IMR-90 (cell line): Measurements from ENCODE around the gene GARNL3. TPM values are rescaled to one million over a fixed set of nuclear protein-coding genes. Genes with fewer than 3 reads are reported as not detected.

Experiments used
- ATAC-seq: fragments of 200-7000 bp; cut with Tn5 transposase; 2 replicates; pipeline ENCODE4 v1.9.1; 2020; ENCODE audit warnings: low read depth, mild to moderate bottlenecking, moderate library complexity
- BruUV-seq: library from RNA; stranded (reverse); fragments of 400-500 nt; replicated peaks from 2 replicates; lab custom pipeline; 2021; lab: Mats Ljungman, UMichigan
- CTCF ChIA-PET: fragments of 300-600 bp; formaldehyde crosslinking; extraction: SDS; loops from one replicate; lab custom pipeline; 2021; ENCODE audit warnings: antibody characterized with exemption; lab: Yijun Ruan, JAX
- POLR2A ChIA-PET: fragments of 300-600 bp; sonication (Branson Sonifier 250); formaldehyde crosslinking; loops from one replicate; lab custom pipeline; 2022; ENCODE audit warnings: antibody characterized with exemption; ENCODE audit not compliant: unreplicated experiment; lab: Charles Lee
- DNase-seq: peaks from one replicate; pipeline ENCODE4 v3.0.0; 2013
- H2AFZ ChIP-seq: replicated peaks from 2 replicates; pipeline ENCODE3; 2013; ENCODE audit warnings: low read length, mild to moderate bottlenecking; ENCODE audit not compliant: poor library complexity
- H2AK5ac ChIP-seq: 2 replicates; pipeline ENCODE4 v1.6.1; 2013; ENCODE audit warnings: low read depth, low read length, inconsistent platforms
- H2AK9ac ChIP-seq: replicated peaks from 2 replicates; pipeline ENCODE3; 2013; ENCODE audit warnings: mild to moderate bottlenecking, low read depth, low read length, moderate library complexity; ENCODE audit not compliant: poor library complexity
- H2BK120ac ChIP-seq: 2 replicates; pipeline ENCODE4 v1.6.1; 2013; ENCODE audit warnings: low read depth, low read length, inconsistent platforms
- H2BK15ac ChIP-seq: 3 replicates; pipeline ENCODE4 v1.6.1; 2013; ENCODE audit warnings: low read depth, low read length, inconsistent platforms
- H2BK20ac ChIP-seq: 2 replicates; pipeline ENCODE4 v1.6.1; 2013; ENCODE audit warnings: low read depth, mild to moderate bottlenecking, inconsistent platforms, low read length, moderate library complexity
- H2BK5ac ChIP-seq: 2 replicates; pipeline ENCODE4 v1.6.1; 2013; ENCODE audit warnings: mild to moderate bottlenecking, low read depth, low read length, inconsistent platforms; ENCODE audit not compliant: poor library complexity, severe bottlenecking
- H3K14ac ChIP-seq: replicated peaks from 2 replicates; pipeline ENCODE4 v1.6.1; 2013; ENCODE audit warnings: low read depth, low read length, inconsistent platforms
- H3K18ac ChIP-seq: 2 replicates; pipeline ENCODE4 v1.6.1; 2013; ENCODE audit warnings: low read depth, low read length, control low read depth
- H3K23ac ChIP-seq: 2 replicates; pipeline ENCODE4 v1.6.1; 2013; ENCODE audit warnings: low read depth, low read length, inconsistent platforms
- H3K27ac ChIP-seq: 2 replicates; pipeline ENCODE4 v1.5.1; 2013; ENCODE audit warnings: mild to moderate bottlenecking, control low read depth, low read length; ENCODE audit not compliant: insufficient read depth
- H3K27me3 ChIP-seq: 2 replicates; pipeline ENCODE4 v1.6.1; 2013; ENCODE audit warnings: low read length; ENCODE audit not compliant: control insufficient read depth, insufficient read depth
- H3K36me3 ChIP-seq: 2 replicates; pipeline ENCODE4 v1.6.1; 2013; ENCODE audit warnings: low read length, mixed read lengths; ENCODE audit not compliant: control insufficient read depth, insufficient read depth
- H3K4ac ChIP-seq: 2 replicates; pipeline ENCODE4 v1.6.1; 2013; ENCODE audit warnings: low read depth, low read length, inconsistent platforms
- H3K4me1 ChIP-seq: 2 replicates; pipeline ENCODE4 v1.6.1; 2013; ENCODE audit warnings: low read length, mixed read lengths; ENCODE audit not compliant: control insufficient read depth, insufficient read depth
- H3K4me2 ChIP-seq: 2 replicates; pipeline ENCODE4 v1.6.1; 2013; ENCODE audit warnings: low read depth, mild to moderate bottlenecking, control low read depth, low read length, moderate library complexity
- H3K4me3 ChIP-seq: 2 replicates; pipeline ENCODE4 v1.5.1; 2013; ENCODE audit warnings: low read depth, mild to moderate bottlenecking, control low read depth, low read length, moderate library complexity; ENCODE audit not compliant: insufficient read depth
- H3K56ac ChIP-seq: 2 replicates; pipeline ENCODE4 v1.6.1; 2013; ENCODE audit warnings: low read length, inconsistent platforms; ENCODE audit not compliant: insufficient read depth; ENCODE audit errors: extremely low read depth
- H3K79me1 ChIP-seq, 2 experiments: 2 replicates each; pipeline ENCODE4 v1.6.1; 2013; ENCODE audit warnings: low read length in 2 of 2, inconsistent platforms in 1 of 2, low read depth in 1 of 2
- H3K9ac ChIP-seq: 2 replicates; pipeline ENCODE4 v1.6.1; 2013; ENCODE audit warnings: low read depth, low read length, control low read depth
- H3K9me1 ChIP-seq: 2 replicates; pipeline ENCODE4 v1.6.1; 2013; ENCODE audit warnings: low read length, inconsistent platforms; ENCODE audit not compliant: insufficient read depth
- H3K9me3 ChIP-seq: 2 replicates; pipeline ENCODE4 v1.6.1; 2013; ENCODE audit warnings: low read length; ENCODE audit not compliant: control insufficient read depth, insufficient read depth
- H4K20me1 ChIP-seq: 2 replicates; pipeline ENCODE4 v1.6.1; 2013; ENCODE audit warnings: low read length, inconsistent platforms; ENCODE audit not compliant: insufficient read depth
- H4K5ac ChIP-seq: 2 replicates; pipeline ENCODE4 v1.6.1; 2013; ENCODE audit warnings: mild to moderate bottlenecking, low read depth, low read length, control low read depth
- H4K8ac ChIP-seq, 2 experiments: 2 replicates each; pipeline ENCODE4 v1.6.1; 2013; ENCODE audit warnings: low read depth in 2 of 2, low read length in 2 of 2, control low read depth in 1 of 2, inconsistent platforms in 1 of 2
- H4K91ac ChIP-seq: 2 replicates; pipeline ENCODE4 v1.6.1; 2013; ENCODE audit warnings: low read depth, low read length, inconsistent platforms; ENCODE audit not compliant: insufficient read depth
- BHLHE40 ChIP-seq: fragments of 150-350 bp; IDR thresholded peaks from 2 replicates; pipeline ENCODE4 v1.6.1; 2016; ENCODE audit warnings: mild to moderate bottlenecking, low read depth, low read length
- CEBPB ChIP-seq: IDR thresholded peaks from 2 replicates; pipeline ENCODE4 v1.6.1; 2012; ENCODE audit warnings: low read depth, low read length, improper control_type of control experiment
- CHD1 ChIP-seq: IDR thresholded peaks from 2 replicates; pipeline ENCODE4 v1.6.1; 2012; ENCODE audit warnings: low read depth, low read length, improper control_type of control experiment
- CTCF ChIP-seq: conservative IDR thresholded peaks from 2 replicates; pipeline ENCODE4 v1.5.1; 2012; ENCODE audit warnings: mild to moderate bottlenecking, low read depth, low read length, improper control_type of control experiment
- ELK1 ChIP-seq: fragments of 150-350 bp; IDR thresholded peaks from 2 replicates; pipeline ENCODE4 v1.6.1; 2016; ENCODE audit warnings: low read depth, mild to moderate bottlenecking, low read length, moderate library complexity, borderline replicate concordance
- FOS ChIP-seq: fragments of 150-350 bp; IDR thresholded peaks from 2 replicates; pipeline ENCODE4 v1.6.1; 2016; ENCODE audit warnings: low read depth, low read length
- MAFK ChIP-seq: IDR thresholded peaks from 2 replicates; pipeline ENCODE4 v1.6.1; 2012; ENCODE audit warnings: low read depth, low read length, improper control_type of control experiment
- MAZ ChIP-seq: IDR thresholded peaks from 2 replicates; pipeline ENCODE4 v1.6.1; 2012; ENCODE audit warnings: low read depth, mild to moderate bottlenecking, low read length, improper control_type of control experiment, moderate library complexity, borderline replicate concordance
- MXI1 ChIP-seq: IDR thresholded peaks from 2 replicates; pipeline ENCODE4 v1.6.1; 2012; ENCODE audit warnings: low read depth, mild to moderate bottlenecking, low read length, moderate library complexity, borderline replicate concordance
- NFE2L2 ChIP-seq: fragments of 150-350 bp; IDR thresholded peaks from 2 replicates; pipeline ENCODE4 v1.6.1; 2016; ENCODE audit warnings: low read depth, mild to moderate bottlenecking, low read length
- POLR2A ChIP-seq: IDR thresholded peaks from 2 replicates; pipeline ENCODE4 v1.6.1; 2012; ENCODE audit warnings: mild to moderate bottlenecking, low read depth, low read length
- RAD21 ChIP-seq: IDR thresholded peaks from 2 replicates; pipeline ENCODE4 v1.6.1; 2012; ENCODE audit warnings: low read length, improper control_type of control experiment
- RCOR1 ChIP-seq: IDR thresholded peaks from 2 replicates; pipeline ENCODE4 v1.6.1; 2012; ENCODE audit warnings: mild to moderate bottlenecking, low read length, improper control_type of control experiment; ENCODE audit not compliant: insufficient replicate concordance
- RFX5 ChIP-seq: IDR thresholded peaks from 2 replicates; pipeline ENCODE4 v1.8.0; 2012; ENCODE audit warnings: low read depth, mild to moderate bottlenecking, low read length, moderate library complexity
- SMC3 ChIP-seq: fragments of 150-350 bp; IDR thresholded peaks from 2 replicates; pipeline ENCODE4 v1.6.1; 2016; ENCODE audit warnings: low read depth, mild to moderate bottlenecking, antibody characterized with exemption, low read length, moderate library complexity
- WGBS, 2 experiments: methylation state at CpG; one replicate each; pipeline versions ENCODE4 v1.1.5 to v1.1.7; 2013; ENCODE audit warnings: missing lambda C conversion rate in 2 of 2; ENCODE audit not compliant: insufficient read length in 1 of 2; ENCODE audit errors: extremely low coverage in 2 of 2; 5-methylcytosine and 5-hydroxymethylcytosine counted together
- dilution Hi-C: fragments of 300-500 bp; cut with HindIII; formaldehyde crosslinking; loops from one replicate; pipeline ENCODE4 v1.14.3; 2018; ENCODE audit warnings: low sequenced_read_pairs; ENCODE audit not compliant: unreplicated experiment
- in situ Hi-C: fragments of 300-500 bp; cut with MboI; formaldehyde crosslinking; loops from 3 replicates; pipeline ENCODE4 v1.14.3; 2019; ENCODE audit warnings: low sequenced_read_pairs, inconsistent platforms, mixed read lengths
- intact Hi-C: fragments of 100-400 bp; cut with micrococcal nuclease; formaldehyde crosslinking; loops from 2 replicates; pipeline ENCODE4 v1.10.0; 2022
- polyA plus RNA-seq, 3 experiments: library from polyadenylated mRNA; depleted of rRNA; stranded (reverse); fragments of >200 nt; gene quantifications; 2 replicates each; pipeline ENCODE4 v1.2.3, GENCODE V29; 2012; ENCODE audit warnings: low replicate concordance in 1 of 3
- total RNA-seq: library from RNA; depleted of rRNA; stranded (reverse); fragments of >200 nt; gene quantifications from 2 replicates; pipeline ENCODE4 v1.2.3, GENCODE V29; 2012

Gene GARNL3
- total and polyA plus RNA-seq, 2 of the 4 experiments (the other 2 are of a cell fraction): 1.9 to 5.0 TPM

GRCh38 chr9:127333221-127334064, 68.9 kb downstream of the GARNL3 start:
- DNase-seq (no peak), ATAC-seq (no peak)
- Histone ChIP-seq H2BK15ac (no peak overlapping the region), H4K20me1 (peaks cover 3% of the 10 kb centered on the region; the same call in 1 of the 2 replicates), H3K23ac (no peak overlapping the region), H3K14ac (no peak overlapping the region), H3K9ac (no peak overlapping the region), H2AK9ac (no peak overlapping the region), H2BK120ac (peak overlapping the region; percentile 22; the same call in 1 of the 2 replicates), H4K91ac (peak overlapping the region; percentile 3), H3K4me3 (no peak overlapping the region), H2AK5ac (no peak overlapping the region), H2BK20ac (no peak overlapping the region), H3K4me2 (no peak overlapping the region), H3K27me3 (no peaks in the 10 kb centered on the region), H3K36me3 (no peaks in the 10 kb centered on the region), H3K9me3 (no peaks in the 10 kb centered on the region), H4K8ac (no peak overlapping the region), H3K4ac (peak overlapping the region; percentile 13; the same call in 1 of the 2 replicates), H3K27ac (no peak overlapping the region), H3K79me1 (no peaks in the 10 kb centered on the region), H4K5ac (no peak overlapping the region), H2AFZ (no peak overlapping the region), H3K9me1 (peaks cover 16% of the 10 kb centered on the region), H2BK5ac (no peak overlapping the region), H3K18ac (no peak overlapping the region), H3K56ac (no peak overlapping the region), H3K4me1 (peaks cover 17% of the 10 kb centered on the region)
- dilution Hi-C loops: no loop called here
- ChIA-PET CTCF (no interaction called here), POLR2A (no interaction called here)
- 68% methylated on average over 4 of the region's 5 CpGs; no CpG with 5 or more reads in 1 of the 2 experiments for WGBS, 2 experiments
- in situ Hi-C loops: no loop called here
- TF ChIP-seq NFE2L2 (no peak), SMC3 (no peak), BHLHE40 (no peak), ELK1 (no peak), RFX5 (no peak), MXI1 (no peak), CHD1 (no peak), POLR2A (no peak), CEBPB (no peak), FOS (no peak), RAD21 (no peak), CTCF (no peak), MAFK (no peak), RCOR1 (no peak), MAZ (no peak)
- BruUV-seq: no TSS peak
- intact Hi-C loops: no loop called here
